Activated naive CD4-positive, alpha-beta T cell treated with anti-CD3 and anti-CD28 coated beads for 36 hours (primary cell): ENCODE data around the gene EHD4. TPM values are rescaled to one million over a fixed set of nuclear protein-coding genes. Genes with fewer than 3 reads are reported as not detected.

Experiments used
- CTCF ChIA-PET: fragments of 350-600 bp; sonication (Branson Sonifier 250); formaldehyde crosslinking; loops from one replicate; lab custom pipeline; 2021; ENCODE audit warnings: antibody characterized with exemption; lab: Charles Lee
- DNase-seq: peaks from one replicate; pipeline ENCODE4 v3.0.0-alpha.2; 2020
- H3K27ac Mint-ChIP-seq: one replicate; pipeline ENCODE4 v1.8.0; 2021; ENCODE audit warnings: mild to moderate bottlenecking, mixed read lengths
- H3K27me3 Mint-ChIP-seq: one replicate; pipeline ENCODE4 v1.8.0; 2021; ENCODE audit warnings: low read depth, mixed read lengths
- H3K36me3 Mint-ChIP-seq: one replicate; pipeline ENCODE4 v1.8.0; 2021; ENCODE audit warnings: low read depth, mixed read lengths
- H3K4me1 Mint-ChIP-seq: one replicate; pipeline ENCODE4 v1.8.0; 2021; ENCODE audit warnings: low read depth, mixed read lengths
- H3K4me3 Mint-ChIP-seq: one replicate; pipeline ENCODE4 v1.8.0; 2021; ENCODE audit warnings: mild to moderate bottlenecking, moderate library complexity, mixed read lengths
- H3K9me3 Mint-ChIP-seq: one replicate; pipeline ENCODE4 v1.8.0; 2021; ENCODE audit warnings: mixed read lengths
- intact Hi-C: fragments of 100-400 bp; cut with micrococcal nuclease; formaldehyde crosslinking; loops from one replicate; pipeline ENCODE4 v1.15.1; 2023
- total RNA-seq, 2 experiments: library from RNA; stranded (reverse); gene quantifications; one replicate each; pipeline ENCODE4 v1.2.3, GENCODE V29; 2021

EHD4 gene
- total RNA-seq, 2 experiments from 2014 or later = 30.1 to 31.8 TPM

- Mint-ChIP-seq H3K27ac (no peak overlapping the region), H3K27me3 (no peaks in the 10 kb centered on the region), H3K4me1 (no peaks in the 10 kb centered on the region), H3K9me3 (no peaks in the 10 kb centered on the region), H3K36me3 (no peaks in the 10 kb centered on the region), H3K4me3 (no peak overlapping the region)
- CTCF ChIA-PET = interaction anchor here (0.6 to 1.7 kb wide), 6 partner anchors 12 to 846 kb away, joined by 3 to 8 read pairs (median 4); partner anchors contain the start of gene EHD4
- intact Hi-C loops = no loop called here
- no peak for DNase-seq
Measured at GRCh38 chr15:41984622-41985021, 12.3 kb upstream of the EHD4 start.

GRCh38 chr15:41983621-41984571, 11.5 kb upstream of the EHD4 start:
- Mint-ChIP-seq H3K4me3 (no peak overlapping the region), H3K4me1 (no peaks in the 10 kb centered on the region), H3K27me3 (no peaks in the 10 kb centered on the region), H3K9me3 (no peaks in the 10 kb centered on the region), H3K27ac (no peak overlapping the region), H3K36me3 (no peaks in the 10 kb centered on the region)
- intact Hi-C loops = no loop called here
- no peak for DNase-seq
- CTCF ChIA-PET = interaction anchor here (0.6 to 1.7 kb wide), 7 partner anchors 11 to 846 kb away, joined by 3 to 8 read pairs (median 4); partner anchors contain the start of gene EHD4

- no peaks in the 10 kb centered on the region for H3K36me3 Mint-ChIP-seq
- DNase-seq = no peak
- no peak overlapping the region for H3K4me3 Mint-ChIP-seq
- H3K27me3 Mint-ChIP-seq = no peaks in the 10 kb centered on the region
- CTCF ChIA-PET = interaction anchor here (0.8 to 1.7 kb wide), 4 partner anchors 10 to 209 kb away, joined by 3 to 7 read pairs (median 4); partner anchors contain the start of genes EHD4 and MAPKBP1
- intact Hi-C loops = no loop called here
- no peak overlapping the region for H3K27ac Mint-ChIP-seq
- no peaks in the 10 kb centered on the region for H3K4me1 Mint-ChIP-seq
- no peaks in the 10 kb centered on the region for H3K9me3 Mint-ChIP-seq
Measured at GRCh38 chr15:41983221-41983620, 10.9 kb upstream of the EHD4 start.

- intact Hi-C loops = no loop called here
- Mint-ChIP-seq H3K36me3 (no peaks in the 10 kb centered on the region), H3K4me3 (no peak overlapping the region), H3K4me1 (no peaks in the 10 kb centered on the region), H3K27ac (no peak overlapping the region), H3K27me3 (no peaks in the 10 kb centered on the region), H3K9me3 (no peaks in the 10 kb centered on the region)
- no peak for DNase-seq
- CTCF ChIA-PET = interaction anchor here (0.8 to 1.0 kb wide), 2 partner anchors 75 to 208 kb away, joined by 3 read pairs; partner anchors contain the start of gene MAPKBP1
Measured at GRCh38 chr15:41982133-41982930, 10.0 kb upstream of the EHD4 start.

GRCh38 chr15:41981371-41982132, 9.2 kb upstream of the EHD4 start:
- no peaks in the 10 kb centered on the region for H3K9me3 Mint-ChIP-seq
- H3K4me1 Mint-ChIP-seq = no peaks in the 10 kb centered on the region
- no peak for DNase-seq
- intact Hi-C loops = no loop called here
- no peak overlapping the region for H3K4me3 Mint-ChIP-seq
- CTCF ChIA-PET = interaction anchor here (0.7 to 1.5 kb wide), 2 partner anchors 8 to 1357 kb away, joined by 4 to 7 read pairs; no protein-coding TSS in a partner anchor
- H3K27ac Mint-ChIP-seq = no peak overlapping the region
- H3K27me3 Mint-ChIP-seq = peaks cover 1% of the 10 kb centered on the region
- H3K36me3 Mint-ChIP-seq = no peaks in the 10 kb centered on the region

- Mint-ChIP-seq H3K27ac (no peak overlapping the region), H3K36me3 (no peaks in the 10 kb centered on the region), H3K4me3 (no peak overlapping the region), H3K27me3 (peaks cover 1% of the 10 kb centered on the region), H3K4me1 (no peaks in the 10 kb centered on the region), H3K9me3 (no peaks in the 10 kb centered on the region)
- no peak for DNase-seq
- intact Hi-C loops = no loop called here
- CTCF ChIA-PET = interaction anchor here (0.5 to 1.5 kb wide), 3 partner anchors 9 to 106 kb away, joined by 3 to 7 read pairs (median 5); no protein-coding TSS in a partner anchor
Measured at GRCh38 chr15:41980654-41981323, 8.4 kb upstream of the EHD4 start.

DNA sequence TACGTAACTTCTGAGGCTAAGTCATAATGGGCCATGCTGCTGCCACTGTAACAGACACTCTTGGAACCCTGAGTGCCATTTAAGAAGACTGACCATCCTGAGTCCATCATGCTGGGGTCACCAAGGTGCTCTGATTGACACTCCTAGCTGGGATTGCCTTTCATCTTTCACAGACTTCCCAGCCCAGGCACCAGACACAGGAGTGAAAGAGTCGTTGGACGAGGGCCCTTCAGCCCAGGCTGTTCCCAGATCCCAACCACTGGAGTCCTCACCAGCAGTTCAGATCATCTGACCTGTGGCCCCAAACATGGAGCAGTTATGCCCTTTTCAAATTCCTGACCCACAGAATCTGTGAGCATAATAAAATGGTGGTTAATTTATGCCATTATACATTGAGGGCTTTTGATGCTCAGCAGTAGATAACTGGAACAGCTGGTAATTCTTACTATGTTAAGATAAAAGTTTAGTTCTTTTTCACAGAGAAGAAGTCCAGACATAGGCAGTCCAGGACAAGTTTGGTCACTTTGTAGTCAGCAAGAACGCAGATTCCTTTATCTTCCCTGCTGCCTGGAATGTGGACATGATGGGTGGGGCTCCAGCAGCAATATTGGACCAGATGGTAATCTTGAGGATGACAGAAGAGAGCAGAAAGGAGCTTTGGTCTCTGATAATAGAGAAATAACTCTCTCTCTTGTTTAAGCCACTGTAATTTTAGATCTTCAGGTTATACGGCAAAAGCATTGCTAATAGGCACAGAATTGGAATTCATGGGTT, 7.3 kb upstream of the EHD4 start:
- Mint-ChIP-seq H3K27me3 (peaks cover 6% of the 10 kb centered on the region), H3K27ac (no peak overlapping the region), H3K4me1 (no peaks in the 10 kb centered on the region), H3K4me3 (no peak overlapping the region), H3K36me3 (no peaks in the 10 kb centered on the region), H3K9me3 (no peaks in the 10 kb centered on the region)
- CTCF ChIA-PET = interaction anchor here (0.5 to 1.7 kb wide), 4 partner anchors 9 to 107 kb away, joined by 3 to 9 read pairs (median 4); no protein-coding TSS in a partner anchor
- no peak for DNase-seq
- intact Hi-C loops = no loop called here

GRCh38 chr15:41978534-41978933, 6.2 kb upstream of the EHD4 start:
- intact Hi-C loops = no loop called here
- Mint-ChIP-seq H3K4me1 (peaks cover 4% of the 10 kb centered on the region), H3K27me3 (peaks cover 8% of the 10 kb centered on the region), H3K4me3 (no peak overlapping the region), H3K36me3 (no peaks in the 10 kb centered on the region), H3K9me3 (no peaks in the 10 kb centered on the region), H3K27ac (no peak overlapping the region)
- CTCF ChIA-PET = interaction anchor here (0.7 to 1.7 kb wide), 2 partner anchors 10 to 83 kb away, joined by 3 to 9 read pairs; no protein-coding TSS in a partner anchor
- DNase-seq = no peak

- Mint-ChIP-seq H3K4me3 (no peak overlapping the region), H3K27me3 (peaks cover 8% of the 10 kb centered on the region), H3K36me3 (no peaks in the 10 kb centered on the region), H3K27ac (no peak overlapping the region), H3K9me3 (no peaks in the 10 kb centered on the region), H3K4me1 (peaks cover 5% of the 10 kb centered on the region)
- intact Hi-C loops = no loop called here
- CTCF ChIA-PET = interaction anchor here (0.7 to 1.4 kb wide), 2 partner anchors 12 to 82 kb away, joined by 3 read pairs; no protein-coding TSS in a partner anchor
- DNase-seq = no peak
Measured at GRCh38 chr15:41977757-41978383, 5.5 kb upstream of the EHD4 start.

GRCh38 chr15:41975669-41976068, 3.3 kb upstream of the EHD4 start:
- Mint-ChIP-seq H3K27ac (no peak overlapping the region), H3K27me3 (peaks cover 8% of the 10 kb centered on the region), H3K9me3 (no peaks in the 10 kb centered on the region), H3K4me1 (peaks cover 13% of the 10 kb centered on the region), H3K4me3 (no peak overlapping the region), H3K36me3 (peaks cover 2% of the 10 kb centered on the region)
- no peak for DNase-seq
- intact Hi-C loops = no loop called here
- CTCF ChIA-PET = no interaction called here
